Calu3 (cell line): ENCODE measurements around the gene NAT8L. TPM values are rescaled to one million over a fixed set of nuclear protein-coding genes. Genes with fewer than 3 reads are reported as not detected.

Experiments used
- BruUV-seq: library from RNA; stranded (reverse); fragments of 400-500 nt; replicated peaks from 2 replicates; lab custom pipeline; 2021; lab: Mats Ljungman, UMichigan
- CTCF ChIA-PET: fragments of 300-600 bp; sonication (Branson Sonifier 250); formaldehyde crosslinking; loops from one replicate; lab custom pipeline; 2022; ENCODE audit warnings: antibody characterized with exemption; lab: Charles Lee
- DNase-seq: peaks from one replicate; pipeline ENCODE4 v3.0.0; 2022
- H3K27ac Mint-ChIP-seq: one replicate; pipeline ENCODE4 v1.8.0; 2022; ENCODE audit warnings: mixed read lengths; ENCODE audit not compliant: unreplicated experiment
- H3K27me3 Mint-ChIP-seq: one replicate; pipeline ENCODE4 v1.8.0; 2022; ENCODE audit warnings: mixed read lengths; ENCODE audit not compliant: unreplicated experiment
- H3K36me3 Mint-ChIP-seq: one replicate; pipeline ENCODE4 v1.8.0; 2022; ENCODE audit warnings: mild to moderate bottlenecking, moderate library complexity, mixed read lengths; ENCODE audit not compliant: insufficient read depth, unreplicated experiment
- H3K4me1 Mint-ChIP-seq: one replicate; pipeline ENCODE4 v1.8.0; 2022; ENCODE audit warnings: mild to moderate bottlenecking, low read depth, mixed read lengths; ENCODE audit not compliant: unreplicated experiment
- H3K4me3 Mint-ChIP-seq: one replicate; pipeline ENCODE4 v1.8.0; 2022; ENCODE audit warnings: mild to moderate bottlenecking, low read depth, moderate library complexity, mixed read lengths; ENCODE audit not compliant: unreplicated experiment
- H3K9me3 Mint-ChIP-seq: one replicate; pipeline ENCODE4 v1.8.0; 2022; ENCODE audit warnings: low read depth, mixed read lengths; ENCODE audit not compliant: unreplicated experiment
- intact Hi-C: fragments of 100-400 bp; cut with micrococcal nuclease; formaldehyde crosslinking; loops from one replicate; pipeline ENCODE4 v1.10.0; 2022; ENCODE audit not compliant: unreplicated experiment
- total RNA-seq: library from RNA; stranded (reverse); gene quantifications from 2 replicates; pipeline ENCODE4 v1.2.3, GENCODE V29; 2022
- TF ChIP-seq, protein P1 (sequence below): fragments of 200-600 bp; IDR thresholded peaks from one replicate; pipeline ENCODE4 v1.8.0; 2022; ENCODE audit warnings: antibody characterized with exemption; ENCODE audit not compliant: unreplicated experiment

The NAT8L gene
- total RNA-seq, 1 experiment from 2014 or later, result 0.83 TPM

GRCh38 chr4:2054217-2054616 lies 4.9 kb upstream of the NAT8L start:
- Mint-ChIP-seq H3K27ac (no peak overlapping the region), H3K4me1 (no peaks in the 10 kb centered on the region), H3K27me3 (peaks cover 26% of the 10 kb centered on the region), H3K36me3 (peaks cover 6% of the 10 kb centered on the region), H3K4me3 (no peak overlapping the region), H3K9me3 (no peaks in the 10 kb centered on the region)
- DNase-seq, result no peak
- no TSS peak for BruUV-seq
- TF ChIP-seq, protein P1, sequence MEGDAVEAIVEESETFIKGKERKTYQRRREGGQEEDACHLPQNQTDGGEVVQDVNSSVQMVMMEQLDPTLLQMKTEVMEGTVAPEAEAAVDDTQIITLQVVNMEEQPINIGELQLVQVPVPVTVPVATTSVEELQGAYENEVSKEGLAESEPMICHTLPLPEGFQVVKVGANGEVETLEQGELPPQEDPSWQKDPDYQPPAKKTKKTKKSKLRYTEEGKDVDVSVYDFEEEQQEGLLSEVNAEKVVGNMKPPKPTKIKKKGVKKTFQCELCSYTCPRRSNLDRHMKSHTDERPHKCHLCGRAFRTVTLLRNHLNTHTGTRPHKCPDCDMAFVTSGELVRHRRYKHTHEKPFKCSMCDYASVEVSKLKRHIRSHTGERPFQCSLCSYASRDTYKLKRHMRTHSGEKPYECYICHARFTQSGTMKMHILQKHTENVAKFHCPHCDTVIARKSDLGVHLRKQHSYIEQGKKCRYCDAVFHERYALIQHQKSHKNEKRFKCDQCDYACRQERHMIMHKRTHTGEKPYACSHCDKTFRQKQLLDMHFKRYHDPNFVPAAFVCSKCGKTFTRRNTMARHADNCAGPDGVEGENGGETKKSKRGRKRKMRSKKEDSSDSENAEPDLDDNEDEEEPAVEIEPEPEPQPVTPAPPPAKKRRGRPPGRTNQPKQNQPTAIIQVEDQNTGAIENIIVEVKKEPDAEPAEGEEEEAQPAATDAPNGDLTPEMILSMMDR, result no peak
- intact Hi-C loops, result no loop called here
- CTCF ChIA-PET, result no interaction called here

DNA sequence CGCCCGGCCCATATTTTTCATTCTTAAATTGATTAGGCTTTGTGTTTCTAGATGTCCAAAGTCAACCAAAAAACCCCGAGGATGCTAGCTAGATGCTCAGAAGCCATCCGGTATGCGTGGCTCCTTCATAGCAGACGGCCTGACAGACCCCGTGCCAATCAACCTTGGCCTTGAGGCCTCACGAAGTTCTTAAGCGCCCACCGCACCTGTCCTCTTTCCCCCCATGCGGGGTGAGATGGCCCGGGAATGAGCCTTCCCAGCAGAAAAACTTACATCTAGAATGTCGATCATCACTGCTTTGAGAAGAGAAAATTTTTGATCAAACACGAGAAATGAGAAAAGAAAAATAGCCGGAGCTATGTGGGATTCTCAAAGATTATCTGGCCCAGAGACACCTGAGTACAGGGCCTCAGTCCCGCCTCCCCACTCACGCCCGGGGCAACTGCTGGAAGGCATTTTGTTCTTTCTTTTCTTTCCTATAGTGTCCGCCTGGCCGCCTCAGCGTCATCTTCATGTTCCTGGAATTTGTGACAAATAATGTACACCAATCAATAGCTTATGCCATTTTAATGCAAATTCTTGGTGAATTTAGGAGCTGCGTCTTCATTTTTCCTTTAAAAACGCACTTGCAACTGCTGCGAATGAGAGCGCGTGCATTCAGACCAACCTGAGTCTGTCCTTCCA lies 1.6 kb upstream of the NAT8L start:
- CTCF ChIA-PET, result no interaction called here
- Mint-ChIP-seq H3K4me3 (no peak overlapping the region), H3K27ac (no peak overlapping the region), H3K27me3 (peaks cover 26% of the 10 kb centered on the region), H3K36me3 (peaks cover 6% of the 10 kb centered on the region), H3K9me3 (no peaks in the 10 kb centered on the region), H3K4me1 (no peaks in the 10 kb centered on the region)
- TF ChIP-seq, protein P1, result no peak
- no peak for DNase-seq
- no TSS peak for BruUV-seq
- intact Hi-C loops, result no loop called here

- no peak overlapping the region for H3K4me3 Mint-ChIP-seq
- peaks cover 6% of the 10 kb centered on the region for H3K36me3 Mint-ChIP-seq
- no peak overlapping the region for H3K27ac Mint-ChIP-seq
- CTCF ChIA-PET, result no interaction called here
- no peaks in the 10 kb centered on the region for H3K9me3 Mint-ChIP-seq
- peaks cover 26% of the 10 kb centered on the region for H3K27me3 Mint-ChIP-seq
- TF ChIP-seq, protein P1, result no peak
- DNase-seq, result no peak
- H3K4me1 Mint-ChIP-seq, result no peaks in the 10 kb centered on the region
- intact Hi-C loops, result no loop called here
- no TSS peak for BruUV-seq
Measured at GRCh38 chr4:2058264-2059045, 672 bp upstream of the NAT8L start.

GRCh38 chr4:2059726-2060602 lies 837 bp downstream of the NAT8L start:
- Mint-ChIP-seq H3K27me3 (peaks cover 26% of the 10 kb centered on the region), H3K27ac (no peak overlapping the region), H3K36me3 (peaks cover 6% of the 10 kb centered on the region), H3K4me1 (no peaks in the 10 kb centered on the region), H3K4me3 (no peak overlapping the region), H3K9me3 (no peaks in the 10 kb centered on the region)
- CTCF ChIA-PET, result no interaction called here
- DNase-seq, result no peak
- intact Hi-C loops, result no loop called here
- TF ChIP-seq, protein P1, result no peak
- no TSS peak for BruUV-seq
